ENCODE data around the gene HNRNPDL.

GRCh38 chr4:82380344-82380743, 49.9 kb downstream of the HNRNPDL start:
- TF ChIP-seq ZNF12 (CRISPR knock-in tag; IDR thresholded peaks at IDR 0.05) (no peak), EP300 (IDR thresholded peaks at IDR 0.05; ENCODE audit: low read depth in 2 of 2, low read length in 2 of 2) (no peak), EP300 (CRISPR knock-in tag; IDR thresholded peaks at IDR 0.05; ENCODE audit: borderline replicate concordance) (no peak), AHR (CRISPR knock-in tag; IDR thresholded peaks at IDR 0.05) (no peak), FOXP1 (IDR thresholded peaks at IDR 0.05) (no peak), FOXP1 (CRISPR knock-in tag; IDR thresholded peaks at IDR 0.05) (no peak), MTF1 (CRISPR knock-in tag; IDR thresholded peaks at IDR 0.05) (no peak)
